H9 (cell line): Measurements from ENCODE around the gene SLAMF1. TPM values are rescaled to one million over a fixed set of nuclear protein-coding genes. Genes with fewer than 3 reads are reported as not detected.

Experiments
- DNase-seq: peaks from one replicate; pipeline ENCODE4 v3.0.0-alpha.2; 2017
- H2AFZ ChIP-seq: one replicate; pipeline ENCODE4 v1.6.1; 2013; ENCODE audit warnings: mild to moderate bottlenecking, low read length, control low read depth, moderate library complexity
- H2AK5ac ChIP-seq: 2 replicates; pipeline ENCODE4 v1.6.1; 2013; ENCODE audit warnings: low read length, control low read depth, mixed read lengths; ENCODE audit not compliant: insufficient read length
- H2BK120ac ChIP-seq: one replicate; pipeline ENCODE4 v1.6.1; 2013; ENCODE audit warnings: low read depth, mild to moderate bottlenecking, low read length, control low read depth, inconsistent platforms; ENCODE audit not compliant: poor library complexity, severe bottlenecking
- H2BK12ac ChIP-seq: 2 replicates; pipeline ENCODE4 v1.6.1; 2013; ENCODE audit warnings: low read length, control low read depth, mixed read lengths, low read depth; ENCODE audit not compliant: insufficient read length
- H2BK15ac ChIP-seq: 2 replicates; pipeline ENCODE4 v1.6.1; 2013; ENCODE audit warnings: low read depth, low read length, control low read depth
- H2BK20ac ChIP-seq: one replicate; pipeline ENCODE4 v1.6.1; 2013; ENCODE audit warnings: low read depth, mild to moderate bottlenecking, low read length, control low read depth, inconsistent platforms; ENCODE audit not compliant: poor library complexity, severe bottlenecking
- H2BK5ac ChIP-seq: 2 replicates; pipeline ENCODE4 v1.6.1; 2013; ENCODE audit warnings: low read length, control low read depth, mixed read lengths; ENCODE audit not compliant: insufficient read length
- H3K14ac ChIP-seq: 2 replicates; pipeline ENCODE4 v1.6.1; 2013; ENCODE audit warnings: low read length, control low read depth; ENCODE audit not compliant: insufficient read depth
- H3K18ac ChIP-seq: 2 replicates; pipeline ENCODE4 v1.6.1; 2013; ENCODE audit warnings: low read depth, mild to moderate bottlenecking, mixed read lengths, low read length, control low read depth; ENCODE audit not compliant: insufficient read length
- H3K23ac ChIP-seq: 2 replicates; pipeline ENCODE4 v1.6.1; 2013; ENCODE audit warnings: low read length, control low read depth, mixed read lengths, low read depth; ENCODE audit not compliant: insufficient read length
- H3K23me2 ChIP-seq: 2 replicates; pipeline ENCODE4 v1.6.1; 2013; ENCODE audit warnings: low read depth, mild to moderate bottlenecking, mixed read lengths, low read length, control low read depth; ENCODE audit not compliant: insufficient read length, poor library complexity, severe bottlenecking
- H3K27ac ChIP-seq: 2 replicates; pipeline ENCODE4 v1.5.1; 2013; ENCODE audit warnings: low read length, control low read depth, mixed read lengths, low read depth; ENCODE audit not compliant: insufficient read length
- H3K27me3 ChIP-seq: 2 replicates; pipeline ENCODE4 v1.6.1; 2013; ENCODE audit warnings: low read length, control low read depth, inconsistent platforms; ENCODE audit not compliant: insufficient read depth
- H3K4ac ChIP-seq: 2 replicates; pipeline ENCODE4 v1.6.1; 2013; ENCODE audit warnings: low read depth, mild to moderate bottlenecking, control low read depth, inconsistent platforms, low read length, moderate library complexity
- H3K4me1 ChIP-seq: 2 replicates; pipeline ENCODE4 v1.6.1; 2013; ENCODE audit warnings: low read length, control low read depth, inconsistent platforms; ENCODE audit not compliant: insufficient read depth
- H3K4me2 ChIP-seq: 2 replicates; pipeline ENCODE4 v1.6.1; 2013; ENCODE audit warnings: low read length, control low read depth, mixed read lengths; ENCODE audit not compliant: insufficient read length, insufficient read depth
- H3K56ac ChIP-seq: 2 replicates; pipeline ENCODE4 v1.6.1; 2013; ENCODE audit warnings: low read depth, mild to moderate bottlenecking, mixed read lengths, low read length, control low read depth; ENCODE audit not compliant: insufficient read length
- H3K79me1 ChIP-seq: 2 replicates; pipeline ENCODE4 v1.6.1; 2013; ENCODE audit warnings: low read depth, mild to moderate bottlenecking, moderate library complexity, low read length, control low read depth, inconsistent platforms; ENCODE audit not compliant: insufficient read depth, poor library complexity, severe bottlenecking
- H3K79me2 ChIP-seq: 2 replicates; pipeline ENCODE4 v1.6.1; 2013; ENCODE audit warnings: low read length, control low read depth, inconsistent platforms; ENCODE audit not compliant: insufficient read depth
- H3K9ac ChIP-seq: 2 replicates; pipeline ENCODE4 v1.6.1; 2013; ENCODE audit warnings: low read length, control low read depth, mixed read lengths; ENCODE audit not compliant: insufficient read length; ENCODE audit errors: extremely low read depth
- H3K9me3 ChIP-seq: one replicate; pipeline ENCODE4 v1.6.1; 2013; ENCODE audit warnings: low read depth, low read length, inconsistent platforms; ENCODE audit not compliant: control insufficient read depth
- H3T11ph ChIP-seq: one replicate; pipeline ENCODE4 v1.6.1; 2013; ENCODE audit warnings: mild to moderate bottlenecking, low read length, control low read depth, inconsistent platforms
- H4K20me1 ChIP-seq: one replicate; pipeline ENCODE4 v1.6.1; 2013; ENCODE audit not compliant: control insufficient read depth, insufficient read length, insufficient read depth
- H4K5ac ChIP-seq: 2 replicates; pipeline ENCODE4 v1.6.1; 2013; ENCODE audit warnings: low read depth, mild to moderate bottlenecking, mixed read lengths, low read length, control low read depth; ENCODE audit not compliant: insufficient read length
- H4K8ac ChIP-seq: replicated peaks from 2 replicates; pipeline ENCODE4 v1.6.1; 2013; ENCODE audit warnings: low read length, control low read depth, mixed read lengths, low read depth; ENCODE audit not compliant: insufficient read length
- H4K91ac ChIP-seq: 2 replicates; pipeline ENCODE4 v1.6.1; 2013; ENCODE audit warnings: low read depth, mild to moderate bottlenecking, moderate library complexity, mixed read lengths, low read length, control low read depth; ENCODE audit not compliant: insufficient read length
- H3K27ac Mint-ChIP-seq, 3 experiments: 2 replicates in 2 of 3; 3 replicates in 1 of 3; pipeline ENCODE4 v1.8.0; 2020 to 2021; ENCODE audit warnings: mixed read lengths in 3 of 3, mild to moderate bottlenecking in 1 of 3, moderate library complexity in 1 of 3
- H3K27me3 Mint-ChIP-seq: 2 replicates; pipeline ENCODE4 v1.8.0; 2021; ENCODE audit warnings: low read depth, mild to moderate bottlenecking, moderate library complexity, mixed read lengths
- H3K36me3 Mint-ChIP-seq, 3 experiments: 2 replicates in 2 of 3; 3 replicates in 1 of 3; pipeline ENCODE4 v1.8.0; 2020 to 2021; ENCODE audit warnings: low read depth in 3 of 3, mixed read lengths in 3 of 3; ENCODE audit not compliant: insufficient read depth in 1 of 3
- H3K4me1 Mint-ChIP-seq, 2 experiments: 2 replicates each; pipeline ENCODE4 v1.8.0; 2020; ENCODE audit warnings: mixed read lengths in 2 of 2
- H3K4me3 Mint-ChIP-seq, 2 experiments: 2 replicates in 1 of 2; 3 replicates in 1 of 2; pipeline ENCODE4 v1.8.0; 2020 to 2021; ENCODE audit warnings: mild to moderate bottlenecking in 2 of 2, mixed read lengths in 2 of 2, moderate library complexity in 1 of 2
- H3K9me3 Mint-ChIP-seq, 2 experiments: 2 replicates in 1 of 2; 3 replicates in 1 of 2; pipeline ENCODE4 v1.8.0; 2020; ENCODE audit warnings: mild to moderate bottlenecking in 2 of 2, mixed read lengths in 2 of 2, moderate library complexity in 1 of 2
- WGBS: extraction: QIAGEN DNeasy Blood & Tissue Kit; methylation state at CpG from one replicate; pipeline ENCODE4 v1.1.7; 2013; ENCODE audit warnings: missing lambda C conversion rate, low lambda C conversion rate, mixed read lengths; ENCODE audit not compliant: insufficient read length; ENCODE audit errors: extremely low coverage; 5-methylcytosine and 5-hydroxymethylcytosine counted together
- total RNA-seq: library from RNA; stranded (reverse); gene quantifications from 2 replicates; pipeline ENCODE4 v1.2.1, GENCODE V29; 2021
- TF ChIP-seq, protein P1 (sequence below): fragments of 200-600 bp; sonication (generic); conservative IDR thresholded peaks from 3 replicates; pipeline ENCODE4 v1.8.0; 2021; ENCODE audit warnings: antibody characterized with exemption, mild to moderate bottlenecking

SLAMF1 gene
- total RNA-seq, 1 experiment from 2014 or later: not detected

DNA sequence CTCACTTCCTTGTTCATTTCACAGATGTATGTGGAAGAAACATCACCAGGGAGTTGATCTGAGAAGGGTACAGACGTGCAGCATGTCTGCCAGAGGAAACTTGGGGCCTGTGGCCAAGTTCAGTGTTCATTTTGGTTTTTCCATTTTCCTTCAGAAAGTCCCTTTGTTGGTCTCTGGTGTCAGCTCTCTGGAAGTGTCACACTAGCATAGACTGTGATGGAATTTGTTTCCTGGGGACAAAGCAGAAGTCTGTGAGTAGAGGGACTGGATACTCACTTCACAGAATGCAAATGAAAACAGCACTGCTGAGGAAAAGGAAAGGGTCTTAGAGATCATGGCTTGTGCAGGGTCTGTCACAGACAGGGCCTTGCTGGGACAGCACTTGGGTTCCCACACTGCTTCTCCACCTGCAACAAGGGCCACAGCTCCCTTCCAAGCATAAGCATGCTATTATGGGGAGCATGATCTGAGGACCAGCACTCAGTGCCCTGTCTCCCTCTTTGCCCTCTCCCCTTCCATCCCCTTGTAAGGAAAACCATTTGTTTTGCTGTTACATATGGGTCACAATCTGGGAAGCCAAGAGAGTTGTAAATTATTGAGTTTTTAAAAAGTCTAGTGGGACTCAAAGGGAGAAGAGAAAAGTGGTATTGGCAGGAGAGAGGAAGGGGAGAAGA is 36.1 kb downstream of the SLAMF1 start:
- Histone ChIP-seq H3K79me1 (no peaks in the 10 kb centered on the region), H2AFZ (no peak overlapping the region), H3K79me2 (no peaks in the 10 kb centered on the region), H4K8ac (no peak overlapping the region), H3K23me2 (no peaks in the 10 kb centered on the region), H3K18ac (no peak overlapping the region), H2BK12ac (no peak overlapping the region), H3K27me3 (no peaks in the 10 kb centered on the region), H3K4ac (no peak overlapping the region), H3K4me1 (no peaks in the 10 kb centered on the region), H2BK120ac (no peak overlapping the region), H2AK5ac (no peak overlapping the region), H3K4me2 (no peak overlapping the region), H4K20me1 (no peaks in the 10 kb centered on the region), H3K27ac (no peak overlapping the region), H2BK20ac (no peak overlapping the region), H3K9ac (no peak overlapping the region), H2BK5ac (no peak overlapping the region), H3K56ac (no peak overlapping the region), H3K9me3 (no peaks in the 10 kb centered on the region), H4K91ac (no peak overlapping the region), H2BK15ac (no peak overlapping the region), H3K14ac (no peak overlapping the region), H3K23ac (no peak overlapping the region), H4K5ac (no peak overlapping the region), H3T11ph (no peak overlapping the region)
- no CpG with 5 or more reads among the region's 1 CpG for WGBS
- no peak overlapping the region for H3K27ac Mint-ChIP-seq
- no peak overlapping the region for H3K4me3 Mint-ChIP-seq
- no peak for DNase-seq
- H3K9me3 Mint-ChIP-seq: no peaks in the 10 kb centered on the region
- peaks cover 24 to 40% of the 10 kb centered on the region in 2 experiments for H3K4me1 Mint-ChIP-seq
- TF ChIP-seq, protein P1, sequence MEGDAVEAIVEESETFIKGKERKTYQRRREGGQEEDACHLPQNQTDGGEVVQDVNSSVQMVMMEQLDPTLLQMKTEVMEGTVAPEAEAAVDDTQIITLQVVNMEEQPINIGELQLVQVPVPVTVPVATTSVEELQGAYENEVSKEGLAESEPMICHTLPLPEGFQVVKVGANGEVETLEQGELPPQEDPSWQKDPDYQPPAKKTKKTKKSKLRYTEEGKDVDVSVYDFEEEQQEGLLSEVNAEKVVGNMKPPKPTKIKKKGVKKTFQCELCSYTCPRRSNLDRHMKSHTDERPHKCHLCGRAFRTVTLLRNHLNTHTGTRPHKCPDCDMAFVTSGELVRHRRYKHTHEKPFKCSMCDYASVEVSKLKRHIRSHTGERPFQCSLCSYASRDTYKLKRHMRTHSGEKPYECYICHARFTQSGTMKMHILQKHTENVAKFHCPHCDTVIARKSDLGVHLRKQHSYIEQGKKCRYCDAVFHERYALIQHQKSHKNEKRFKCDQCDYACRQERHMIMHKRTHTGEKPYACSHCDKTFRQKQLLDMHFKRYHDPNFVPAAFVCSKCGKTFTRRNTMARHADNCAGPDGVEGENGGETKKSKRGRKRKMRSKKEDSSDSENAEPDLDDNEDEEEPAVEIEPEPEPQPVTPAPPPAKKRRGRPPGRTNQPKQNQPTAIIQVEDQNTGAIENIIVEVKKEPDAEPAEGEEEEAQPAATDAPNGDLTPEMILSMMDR: no peak
- H3K36me3 Mint-ChIP-seq: no peaks in the 10 kb centered on the region
- H3K27me3 Mint-ChIP-seq: no peaks in the 10 kb centered on the region; the same call in 1 of the 2 replicates
